ENCODE data around the gene LHPP.

- TF ChIP-seq CTCF (IDR thresholded peaks at IDR 0.05): no peak
- TF ChIP-seq POLR2A (IDR thresholded peaks at IDR 0.05): no peak
- no peak for TF ChIP-seq EP300 (IDR thresholded peaks at IDR 0.05)
These were observed 43.5 kb upstream of the LHPP start for GRCh38 chr10:124417895-124418725.
